OCI-M2 (cell line): ENCODE results near the gene ATF4.

ENCODE experiments used
- DNase-seq: peaks from one replicate; lab custom pipeline; 2025; ENCODE audit not compliant: unreplicated experiment; lab: John Stamatoyannopoulos, UW

Gene ATF4

GRCh38 chr22:39556970-39557841 is 36.8 kb downstream of the ATF4 start:
- DNase-seq: no peak

- no peak for DNase-seq
Measured at GRCh38 chr22:39558254-39558727, 37.9 kb downstream of the ATF4 start.

- DNase-seq: no peak
Measured at GRCh38 chr22:39558950-39559349, 38.6 kb downstream of the ATF4 start.

- no peak for DNase-seq
Measured at GRCh38 chr22:39559456-39560105, 39.2 kb downstream of the ATF4 start.

- no peak for DNase-seq
Measured at GRCh38 chr22:39560127-39560526, 39.8 kb downstream of the ATF4 start.

GRCh38 chr22:39562839-39563489 is 42.6 kb downstream of the ATF4 start:
- no peak for DNase-seq

GRCh38 chr22:39563571-39564428 is 43.4 kb downstream of the ATF4 start:
- DNase-seq: no peak

- no peak for DNase-seq
Measured at GRCh38 chr22:39565414-39565944, 45.1 kb downstream of the ATF4 start.

GRCh38 chr22:39567135-39567946 is 47.0 kb downstream of the ATF4 start:
- no peak for DNase-seq

- no peak for DNase-seq
Measured at GRCh38 chr22:39568278-39568981, 48.1 kb downstream of the ATF4 start.

GRCh38 chr22:39569066-39569465 is 48.7 kb downstream of the ATF4 start:
- DNase-seq: no peak

GRCh38 chr22:39570226-39570625 is 49.9 kb downstream of the ATF4 start:
- no peak for DNase-seq

GRCh38 chr22:39570665-39571064 is 50.3 kb downstream of the ATF4 start, which contains the start of gene CACNA1I:
Gene CACNA1I, plus strand, starts transcription at chr22:39570753. Its CDS starts 0 bp downstream, at chr22:39570753.
- no peak for DNase-seq

- DNase-seq: no peak
Measured at GRCh38 chr22:39571538-39571937, 51.2 kb downstream of the ATF4 start.
